Measurements from ENCODE around the gene SLAMF1.

DNA sequence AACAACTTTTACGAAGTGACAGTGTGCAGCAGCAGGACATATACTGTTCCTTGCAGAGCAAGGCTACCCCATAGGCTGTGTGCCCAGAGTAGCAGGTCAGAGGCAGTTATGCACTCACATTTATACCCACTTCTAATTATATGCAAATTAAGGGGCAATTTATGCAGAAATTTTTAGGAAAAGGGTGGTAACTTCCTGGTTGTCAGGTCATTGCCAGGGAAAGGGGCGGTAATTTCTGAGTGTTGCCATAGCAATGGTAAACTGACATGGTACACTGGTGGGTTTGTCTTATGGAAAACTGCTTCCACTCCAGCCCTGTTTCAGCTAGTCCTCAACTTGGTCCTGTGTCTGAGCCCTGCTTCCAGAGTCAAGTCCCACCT, 12.0 kb upstream of the SLAMF1 start:
- TF ChIP-seq FOXJ3 (CRISPR knock-in tag; IDR thresholded peaks at IDR 0.05) (no peak), SREBF2 (CRISPR knock-in tag; IDR thresholded peaks at IDR 0.05) (no peak), FUS (optimal IDR thresholded peaks at IDR 0.05; ENCODE audit: low read depth, low read length) (no peak), EP400 (IDR thresholded peaks at IDR 0.05) (no peak), CBX3 (IDR thresholded peaks at IDR 0.05; ENCODE audit: borderline replicate concordance in 1 of 2, low read length in 2 of 2) (no peak), TAF15 (IDR thresholded peaks at IDR 0.05; ENCODE audit: low read depth, low read length) (no peak), CTCF (IDR thresholded peaks at IDR 0.05 in 2 of 3, conservative IDR thresholded peaks at IDR 0.05 in 1 of 3; ENCODE audit: insufficient read depth in 2 of 3, low read depth in 1 of 3, low read length in 3 of 3) (no peak), RAD51 (IDR thresholded peaks at IDR 0.05; ENCODE audit: borderline replicate concordance, low read depth) (no peak), EZH2 (IDR thresholded peaks at IDR 0.05; ENCODE audit: borderline replicate concordance, low read depth, low read length) (no peak)
